GM18868 (cell line): Measurements from ENCODE around the gene ZBTB16.

Experiments
- ATAC-seq: cut with Tn5 transposase; IDR thresholded peaks from one replicate; pipeline ENCODE4 v1.9.1; 2021; ENCODE audit warnings: mild to moderate bottlenecking, moderate library complexity; ENCODE audit not compliant: unreplicated experiment

ZBTB16 gene

GRCh38 chr11:114291842-114292680 lies 232.6 kb downstream of the ZBTB16 start:
- ATAC-seq, result no peak

GRCh38 chr11:114293201-114293711 lies 233.7 kb downstream of the ZBTB16 start:
- no peak for ATAC-seq

- ATAC-seq, result no peak
Measured at GRCh38 chr11:114295676-114296604, 236.4 kb downstream of the ZBTB16 start, which contains the start of gene NNMT. NNMT (plus strand) TSS chr11:114296399; CDS start chr11:114296557, 158 bp downstream.

- ATAC-seq, result no peak
Measured at GRCh38 chr11:114296605-114297372, 237.3 kb downstream of the ZBTB16 start.

GRCh38 chr11:114297806-114298709 lies 238.5 kb downstream of the ZBTB16 start:
- no peak for ATAC-seq

GRCh38 chr11:114298710-114299109 lies 239.2 kb downstream of the ZBTB16 start:
- ATAC-seq, result no peak
